Loucy (cell line): Measurements from ENCODE around the gene CDCA4.

Source experiments
- H2AFZ ChIP-seq: fragments of 200-600 bp; sonication (generic); 2 replicates; pipeline ENCODE4 v1.6.0; 2016; ENCODE audit warnings: antibody characterized with exemption, mild to moderate bottlenecking, low read length, moderate library complexity
- H3F3A ChIP-seq: fragments of 200-600 bp; 2 replicates; pipeline ENCODE4 v1.6.0; 2016; ENCODE audit warnings: antibody characterized with exemption, low read depth, mild to moderate bottlenecking
- H3K27me3 ChIP-seq: fragments of 200-600 bp; sonication (generic); 2 replicates; pipeline ENCODE4 v1.6.1; 2014; ENCODE audit warnings: low read length, mild to moderate bottlenecking; ENCODE audit not compliant: insufficient read depth, poor library complexity, severe bottlenecking
- H3K36me3 ChIP-seq: fragments of 200-600 bp; sonication (generic); 2 replicates; pipeline ENCODE4 v1.6.1; 2016; ENCODE audit warnings: low read length; ENCODE audit not compliant: insufficient read depth
- H3K4me1 ChIP-seq: fragments of 200-600 bp; sonication (generic); 2 replicates; pipeline ENCODE4 v1.5.1; 2014; ENCODE audit warnings: low read length, mild to moderate bottlenecking; ENCODE audit not compliant: insufficient read depth, poor library complexity, severe bottlenecking
- H3K4me2 ChIP-seq: fragments of 200-600 bp; sonication (generic); 2 replicates; pipeline ENCODE4 v1.6.0; 2014; ENCODE audit warnings: antibody characterized with exemption, low read length, low read depth, mild to moderate bottlenecking; ENCODE audit not compliant: poor library complexity, severe bottlenecking
- H3K4me3 ChIP-seq: fragments of 200-600 bp; sonication (generic); 2 replicates; pipeline ENCODE4 v1.5.1; 2014; ENCODE audit warnings: low read length, mild to moderate bottlenecking, mixed read lengths; ENCODE audit not compliant: poor library complexity, severe bottlenecking
- H3K79me2 ChIP-seq: fragments of 200-600 bp; sonication (generic); 2 replicates; pipeline ENCODE4 v1.6.1; 2014; ENCODE audit warnings: low read length; ENCODE audit not compliant: insufficient read depth
- H3K9ac ChIP-seq: fragments of 200-600 bp; sonication (generic); 2 replicates; pipeline ENCODE4 v1.6.0; 2014; ENCODE audit warnings: mild to moderate bottlenecking, low read depth, low read length, moderate library complexity; ENCODE audit not compliant: poor library complexity, severe bottlenecking
- H3K9me2 ChIP-seq: fragments of 200-600 bp; sonication (generic); replicated peaks from 2 replicates; pipeline ENCODE4 v1.6.1; 2016; ENCODE audit warnings: low read depth, low read length, mixed read lengths
- H3K9me3 ChIP-seq: fragments of 200-600 bp; sonication (generic); 2 replicates; pipeline ENCODE4 v1.6.1; 2014; ENCODE audit warnings: mild to moderate bottlenecking, antibody characterized with exemption, low read length, low read depth; ENCODE audit not compliant: insufficient read depth
- H4K20me1 ChIP-seq: fragments of 200-600 bp; sonication (generic); 2 replicates; pipeline ENCODE4 v1.6.0; 2014; ENCODE audit warnings: antibody characterized with exemption, low read length, mild to moderate bottlenecking; ENCODE audit not compliant: insufficient read depth, poor library complexity, severe bottlenecking
- EZH2phosphoT487 ChIP-seq: fragments of 200-600 bp; IDR thresholded peaks from 2 replicates; pipeline ENCODE4 v1.6.1; 2018; ENCODE audit warnings: antibody characterized with exemption, mild to moderate bottlenecking, moderate library complexity, borderline replicate concordance
- TF ChIP-seq, protein P1 (sequence below): fragments of 200-600 bp; sonication (generic); conservative IDR thresholded peaks from 2 replicates; pipeline ENCODE4 v1.5.1; 2014; ENCODE audit warnings: mild to moderate bottlenecking, antibody characterized with exemption, low read length

Gene CDCA4

GRCh38 chr14:105020815-105021655, at the start of gene CDCA4:
TSS of gene CDCA4 (minus strand) at chr14:105021083. CDS start at chr14:105011929, 9,154 bp downstream.
- H3K4me1 ChIP-seq, result peaks cover 59% of the 10 kb centered on the region
- peak within 1 kb of the TSS; percentile 100 for H3K9ac ChIP-seq
- peaks cover 8% of the 10 kb centered on the region for H3K27me3 ChIP-seq
- H4K20me1 ChIP-seq, result peaks cover 42% of the 10 kb centered on the region
- H3F3A ChIP-seq, result no peaks in the 10 kb centered on the region
- H3K79me2 ChIP-seq, result peaks cover 65% of the 10 kb centered on the region
- peak within 1 kb of the TSS; percentile 100 for H3K4me3 ChIP-seq
- no peak for TF ChIP-seq EZH2phosphoT487
- TF ChIP-seq, protein P1, sequence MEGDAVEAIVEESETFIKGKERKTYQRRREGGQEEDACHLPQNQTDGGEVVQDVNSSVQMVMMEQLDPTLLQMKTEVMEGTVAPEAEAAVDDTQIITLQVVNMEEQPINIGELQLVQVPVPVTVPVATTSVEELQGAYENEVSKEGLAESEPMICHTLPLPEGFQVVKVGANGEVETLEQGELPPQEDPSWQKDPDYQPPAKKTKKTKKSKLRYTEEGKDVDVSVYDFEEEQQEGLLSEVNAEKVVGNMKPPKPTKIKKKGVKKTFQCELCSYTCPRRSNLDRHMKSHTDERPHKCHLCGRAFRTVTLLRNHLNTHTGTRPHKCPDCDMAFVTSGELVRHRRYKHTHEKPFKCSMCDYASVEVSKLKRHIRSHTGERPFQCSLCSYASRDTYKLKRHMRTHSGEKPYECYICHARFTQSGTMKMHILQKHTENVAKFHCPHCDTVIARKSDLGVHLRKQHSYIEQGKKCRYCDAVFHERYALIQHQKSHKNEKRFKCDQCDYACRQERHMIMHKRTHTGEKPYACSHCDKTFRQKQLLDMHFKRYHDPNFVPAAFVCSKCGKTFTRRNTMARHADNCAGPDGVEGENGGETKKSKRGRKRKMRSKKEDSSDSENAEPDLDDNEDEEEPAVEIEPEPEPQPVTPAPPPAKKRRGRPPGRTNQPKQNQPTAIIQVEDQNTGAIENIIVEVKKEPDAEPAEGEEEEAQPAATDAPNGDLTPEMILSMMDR, result no peak
- H3K9me3 ChIP-seq, result no peaks in the 10 kb centered on the region
- no peaks in the 10 kb centered on the region for H3K9me2 ChIP-seq
- peak within 1 kb of the TSS; percentile 73 for H2AFZ ChIP-seq
- H3K36me3 ChIP-seq, result 0 out of 2 replicates have a peak, but pooled peaks cover 5% of the 10 kb centered on the region
- peak within 1 kb of the TSS; percentile 96 for H3K4me2 ChIP-seq

DNA sequence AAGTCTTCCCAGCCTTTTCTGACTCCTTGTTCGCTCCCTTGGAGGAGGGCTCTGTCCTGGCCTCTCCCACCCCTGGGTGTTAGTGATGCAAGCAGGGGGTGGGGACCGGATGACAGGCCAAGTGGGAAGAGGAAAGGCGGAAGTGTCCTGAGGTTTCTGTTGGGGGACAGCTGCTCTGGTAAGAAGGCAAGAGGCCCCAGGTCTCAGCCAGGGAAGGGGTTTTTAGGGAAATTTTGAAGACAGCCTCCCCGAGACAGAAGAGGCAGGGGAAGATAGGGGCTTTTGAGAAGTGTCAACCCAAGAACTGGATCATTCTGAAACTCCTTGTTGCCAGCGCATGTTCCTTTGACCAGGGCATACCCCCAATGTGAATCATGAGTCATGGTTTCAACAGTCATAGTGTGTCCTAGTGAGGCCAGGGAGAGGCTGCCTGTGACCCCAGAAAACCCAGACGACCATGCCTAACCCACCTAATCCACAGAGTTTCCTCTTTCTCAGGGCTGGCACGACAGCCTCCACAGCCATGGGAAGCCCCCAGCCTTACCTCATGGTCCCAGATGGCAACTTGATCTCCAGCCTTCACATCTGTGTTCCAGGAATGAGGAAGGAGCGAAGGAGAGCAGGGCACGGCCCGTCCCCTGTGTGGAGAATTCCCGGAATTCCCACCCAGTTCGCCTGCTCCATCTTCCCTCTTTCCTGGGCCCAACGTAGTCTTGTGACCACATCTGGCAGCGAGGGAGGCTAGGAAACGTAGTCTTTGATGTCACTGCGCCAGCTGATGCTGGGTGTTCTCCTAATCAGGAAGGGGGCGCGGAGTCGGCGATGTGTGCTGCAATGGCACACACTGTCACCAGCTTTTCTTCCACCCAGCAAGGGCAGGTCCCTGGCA, 49.2 kb upstream of the CDCA4 start:
- H3K4me3 ChIP-seq, result no peak overlapping the region
- no peak overlapping the region for H3K9ac ChIP-seq
- no peaks in the 10 kb centered on the region for H3F3A ChIP-seq
- no peaks in the 10 kb centered on the region for H3K79me2 ChIP-seq
- H3K27me3 ChIP-seq, result no peaks in the 10 kb centered on the region
- no peak overlapping the region for H2AFZ ChIP-seq
- H3K9me2 ChIP-seq, result no peaks in the 10 kb centered on the region
- H3K36me3 ChIP-seq, result no peaks in the 10 kb centered on the region
- H4K20me1 ChIP-seq, result no peaks in the 10 kb centered on the region
- H3K4me1 ChIP-seq, result peaks cover 28% of the 10 kb centered on the region
- TF ChIP-seq EZH2phosphoT487, result no peak
- TF ChIP-seq, protein P1, result no peak
- H3K4me2 ChIP-seq, result no peak overlapping the region
- no peaks in the 10 kb centered on the region for H3K9me3 ChIP-seq

DNA sequence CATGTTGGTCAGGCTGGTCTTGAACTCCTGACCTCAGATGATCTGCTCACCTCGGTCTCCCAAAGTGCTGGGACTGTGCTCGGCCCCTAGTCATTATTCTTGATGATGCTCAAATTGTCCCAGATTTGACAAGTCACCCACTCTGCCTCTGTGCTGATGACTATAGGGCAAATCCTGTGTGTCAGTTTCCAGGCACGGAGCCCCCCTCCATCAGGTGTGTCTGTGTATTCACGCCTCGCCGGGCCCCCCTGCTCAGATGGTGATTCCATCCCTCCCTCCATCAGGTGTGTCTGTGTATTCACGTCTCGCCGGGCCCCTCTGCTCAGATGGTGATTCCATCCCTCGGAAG, 48.6 kb upstream of the CDCA4 start:
- H3K9me3 ChIP-seq, result no peaks in the 10 kb centered on the region
- no peaks in the 10 kb centered on the region for H3F3A ChIP-seq
- H3K36me3 ChIP-seq, result no peaks in the 10 kb centered on the region
- H4K20me1 ChIP-seq, result no peaks in the 10 kb centered on the region
- H3K4me2 ChIP-seq, result no peak overlapping the region
- no peak overlapping the region for H2AFZ ChIP-seq
- H3K79me2 ChIP-seq, result 0 out of 2 replicates have a peak, but pooled peaks cover 4% of the 10 kb centered on the region
- H3K9ac ChIP-seq, result no peak overlapping the region
- no peak overlapping the region for H3K4me3 ChIP-seq
- H3K27me3 ChIP-seq, result no peaks in the 10 kb centered on the region
- H3K4me1 ChIP-seq, result peaks cover 34% of the 10 kb centered on the region
- TF ChIP-seq, protein P1, result no peak
- TF ChIP-seq EZH2phosphoT487, result no peak
- no peaks in the 10 kb centered on the region for H3K9me2 ChIP-seq
